Brain pericyte (primary cell): ENCODE results near the gene HSP90AB1.

ENCODE experiments used
- DNase-seq: peaks from one replicate; pipeline ENCODE4 v3.0.0-alpha.2; 2012; ENCODE audit warnings: low read depth, low spot score

HSP90AB1 gene

DNA sequence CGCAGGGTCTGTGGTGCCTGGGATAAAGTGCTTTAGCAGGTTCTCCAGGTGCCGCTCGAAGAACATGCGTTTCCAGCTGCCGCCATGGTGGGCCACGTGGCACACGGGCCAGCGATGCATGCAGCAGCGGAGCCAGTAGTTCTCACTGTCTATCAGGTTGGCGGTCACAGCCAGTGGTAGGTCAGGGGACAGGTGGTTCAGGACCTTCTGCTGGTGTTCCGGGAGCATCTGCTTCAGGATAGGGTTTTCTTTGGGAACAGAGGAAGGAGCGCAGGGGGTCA, 39.3 kb downstream of the HSP90AB1 start:
- no peak for DNase-seq

DNA sequence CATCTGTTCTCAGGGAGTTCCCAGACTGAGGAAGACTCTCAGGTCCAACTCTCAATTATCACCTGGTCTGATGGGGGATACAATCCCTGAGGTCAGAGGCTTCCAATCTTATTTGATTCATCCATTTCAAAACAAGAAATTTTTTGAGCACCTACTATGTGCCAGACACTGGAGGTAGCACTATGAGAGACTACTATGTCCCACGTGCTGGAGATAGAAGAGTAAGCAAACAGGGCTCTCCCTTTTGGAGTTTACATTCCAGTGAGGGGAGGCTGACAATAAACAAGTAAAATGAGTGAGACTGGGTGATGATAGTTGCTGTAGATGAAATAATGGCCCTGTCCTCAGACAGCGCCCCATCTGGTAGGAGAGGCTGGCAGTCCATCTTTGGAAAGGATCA, 39.8 kb downstream of the HSP90AB1 start:
- no peak for DNase-seq

DNA sequence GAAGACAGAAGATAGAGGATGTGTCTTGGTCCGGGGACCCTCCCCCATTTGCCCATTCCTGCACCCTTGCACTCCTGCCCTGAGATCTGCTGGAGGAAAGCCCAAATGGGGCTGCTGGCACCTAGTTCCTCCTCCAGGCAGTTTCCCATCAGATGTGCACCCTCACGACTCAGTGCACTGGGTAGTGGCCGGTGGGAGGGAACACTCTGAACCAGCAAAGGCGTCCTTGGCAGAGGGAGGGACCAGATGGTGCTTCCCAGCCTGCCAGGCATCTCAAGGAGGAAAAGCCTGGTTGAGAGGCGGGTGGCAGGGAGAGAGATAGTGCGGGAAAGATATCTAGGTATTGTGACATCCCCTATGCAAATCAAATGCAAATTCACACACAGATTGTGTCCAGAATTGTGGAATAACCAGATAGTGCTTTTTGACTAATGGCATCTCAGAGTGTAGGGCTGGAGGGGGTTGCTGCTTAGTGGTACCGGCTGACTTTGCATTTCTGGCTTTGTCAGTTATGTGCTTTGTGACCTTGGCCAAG, 42.9 kb downstream of the HSP90AB1 start:
- no peak for DNase-seq

DNA sequence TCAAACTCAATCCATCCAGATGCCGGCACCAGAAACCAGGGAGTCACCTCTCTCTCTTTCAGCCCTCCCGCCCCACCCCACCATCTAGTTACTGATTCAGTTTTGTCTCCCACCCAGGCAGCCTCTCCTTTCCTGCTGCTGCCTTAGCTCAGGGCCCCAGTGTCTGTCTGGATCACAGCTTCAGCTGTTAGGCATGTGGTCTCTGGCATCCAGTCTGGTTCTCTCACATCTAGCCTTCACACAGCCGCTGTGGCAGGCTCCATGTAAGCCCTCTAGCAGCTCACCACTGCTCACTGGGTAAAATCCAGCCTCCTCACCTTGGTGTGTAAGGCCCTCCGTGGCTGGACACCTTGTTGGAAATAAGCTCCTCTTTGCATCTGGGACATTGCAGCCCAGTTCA, 44.9 kb downstream of the HSP90AB1 start:
- no peak for DNase-seq

GRCh38 chr6:44292661-44293365, 45.9 kb downstream of the HSP90AB1 start:
- DNase-seq = no peak

DNA sequence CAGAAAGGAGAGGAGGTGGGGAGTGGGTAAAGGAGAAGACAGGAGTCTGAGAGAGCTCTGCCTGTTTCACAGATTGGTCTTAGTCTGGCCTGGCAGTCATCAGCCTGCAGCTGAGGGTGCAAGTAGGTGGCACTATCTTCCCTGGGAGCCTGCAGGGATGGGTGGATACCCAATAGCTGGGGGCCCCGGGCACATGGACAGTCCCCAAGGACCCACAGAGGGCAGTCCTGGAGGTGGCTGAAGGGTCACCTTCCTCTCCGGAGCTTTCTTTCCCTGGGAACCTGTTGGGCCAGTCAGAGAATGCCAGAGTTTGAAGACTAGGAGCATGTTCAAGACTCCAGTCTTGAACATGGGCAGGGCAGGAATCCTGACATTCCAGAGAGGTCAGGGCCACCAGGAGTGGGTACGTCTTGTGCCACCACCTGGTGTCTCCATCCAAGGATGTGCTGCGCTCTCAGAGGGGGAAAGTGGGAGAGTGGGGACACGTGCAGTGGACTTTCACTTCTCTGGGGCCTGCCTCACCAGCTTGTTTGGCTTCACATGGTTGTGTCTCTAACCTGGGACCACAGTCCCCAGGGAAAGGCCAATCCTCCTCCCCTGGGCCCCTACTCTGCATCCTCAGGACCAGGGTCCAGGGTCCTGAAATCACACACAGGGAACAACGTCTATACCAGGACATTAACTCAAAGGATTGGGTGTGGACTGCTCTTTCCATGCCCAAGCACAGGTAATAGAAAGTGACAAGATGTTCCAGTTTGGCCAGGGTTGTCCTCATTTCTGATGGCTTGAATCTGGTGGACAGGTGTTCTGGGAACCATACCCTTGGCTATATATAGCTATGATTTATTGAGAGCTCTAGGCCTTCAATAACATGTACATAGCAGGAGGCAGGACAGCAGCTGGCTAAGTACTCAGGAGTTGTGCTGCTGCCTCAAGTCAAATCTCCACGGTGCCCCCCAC, 48.2 kb downstream of the HSP90AB1 start:
- DNase-seq = no peak

GRCh38 chr6:44297063-44298038, 50.5 kb downstream of the HSP90AB1 start:
- DNase-seq = no peak

DNA sequence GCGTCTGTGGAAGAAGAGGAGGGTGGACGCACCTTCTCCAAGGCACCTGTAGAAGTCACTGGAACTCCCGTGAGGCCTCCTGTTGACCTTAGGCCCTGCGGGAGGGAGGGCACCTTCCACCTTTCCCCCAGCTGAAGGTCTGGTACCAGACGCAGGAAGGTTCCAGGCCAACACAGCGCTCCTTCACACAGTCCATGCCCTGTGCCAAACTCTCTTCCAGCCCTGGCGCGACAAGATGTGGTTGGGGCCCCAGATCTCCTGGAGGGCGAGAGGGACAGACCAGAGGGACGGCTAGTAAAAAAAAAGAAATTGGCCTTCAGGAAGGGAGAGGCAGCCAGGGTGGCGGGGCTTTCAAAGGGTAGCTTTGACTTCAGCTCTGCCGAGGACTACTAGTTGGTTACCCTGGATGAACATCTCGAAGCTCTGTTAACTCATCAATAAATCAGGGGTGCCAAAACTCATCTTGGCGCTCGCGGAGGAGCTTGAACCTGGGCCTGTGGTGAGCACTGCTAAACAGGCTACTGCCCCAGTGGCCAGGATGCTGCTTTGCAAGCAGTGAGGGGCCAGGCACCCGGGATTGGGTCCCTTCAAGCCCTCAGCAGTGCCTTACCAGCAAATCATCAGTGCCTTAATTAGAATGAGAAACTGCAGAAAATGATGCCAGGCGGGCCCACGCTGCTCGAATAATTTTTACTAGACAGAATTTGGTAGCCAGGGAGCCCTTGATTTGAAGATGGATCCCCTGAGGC, 51.3 kb downstream of the HSP90AB1 start:
- DNase-seq = no peak

GRCh38 chr6:44298864-44299263, 52.0 kb downstream of the HSP90AB1 start:
- DNase-seq = no peak

DNA sequence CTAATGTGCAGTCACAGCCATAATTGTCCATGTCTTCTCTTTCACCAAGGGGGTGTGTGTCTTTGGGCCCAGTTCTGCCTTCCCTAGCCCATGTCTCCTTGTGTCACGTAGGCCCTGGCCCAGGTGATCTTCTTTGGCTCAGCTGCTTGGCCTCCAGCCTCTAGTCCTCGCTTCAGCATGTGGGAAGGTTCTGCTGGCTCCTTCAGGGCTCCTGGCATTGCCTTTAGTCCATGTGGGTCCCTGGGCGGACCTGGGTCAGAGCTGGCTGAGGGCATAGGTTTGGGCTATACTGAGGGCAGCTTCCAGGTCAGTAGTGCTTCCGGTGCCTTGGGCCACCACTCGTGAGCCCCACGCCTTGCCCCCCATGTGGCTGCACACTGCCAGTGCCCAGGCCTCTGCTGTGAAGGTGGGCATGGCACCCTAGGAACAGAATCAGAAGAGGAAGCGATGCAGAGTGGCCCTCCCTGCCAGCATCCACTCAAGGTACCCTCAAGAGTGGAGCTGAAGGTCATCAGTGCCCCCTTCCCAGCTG, 53.5 kb downstream of the HSP90AB1 start:
- DNase-seq = no peak

DNA sequence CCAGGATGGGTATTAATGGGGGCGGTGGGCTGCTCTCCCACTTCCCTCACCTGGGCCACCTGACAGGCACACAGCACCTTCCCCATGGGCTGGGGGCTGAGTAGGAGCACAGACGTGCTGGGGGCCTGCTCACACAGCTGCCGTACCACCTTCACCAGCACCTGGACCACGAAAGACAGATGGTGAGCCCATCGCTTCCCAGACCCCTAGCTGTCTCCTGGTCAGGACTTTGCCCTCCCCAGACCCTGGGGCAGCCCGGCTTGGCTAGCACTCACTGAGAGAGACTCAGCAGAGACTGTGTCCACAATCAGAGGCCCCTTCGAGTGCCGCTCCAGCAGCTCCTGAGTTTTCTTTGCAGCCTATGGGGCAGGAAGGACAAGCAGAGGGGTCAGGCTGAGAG, 54.2 kb downstream of the HSP90AB1 start:
- no peak for DNase-seq

GRCh38 chr6:44301782-44302564, 55.1 kb downstream of the HSP90AB1 start:
- no peak for DNase-seq

GRCh38 chr6:44302856-44303255, 56.0 kb downstream of the HSP90AB1 start:
- no peak for DNase-seq
